Raji (cell line): ENCODE data around the gene BCR.

ENCODE experiments used
- POLR2A ChIP-seq: IDR thresholded peaks from 2 replicates; pipeline ENCODE4 v1.6.1; 2011; ENCODE audit warnings: low read depth, low read length, control low read depth; ENCODE audit not compliant: insufficient read depth

BCR gene

GRCh38 chr22:23158516-23159290, 21.6 kb upstream of the BCR start:
- TF ChIP-seq POLR2A = no peak

GRCh38 chr22:23159291-23159630, 21.0 kb upstream of the BCR start:
- TF ChIP-seq POLR2A = no peak

GRCh38 chr22:23161029-23161428, 19.3 kb upstream of the BCR start:
- no peak for TF ChIP-seq POLR2A

- TF ChIP-seq POLR2A = no peak
These were observed 18.7 kb upstream of the BCR start for GRCh38 chr22:23161574-23161973.

GRCh38 chr22:23163665-23164064, 16.6 kb upstream of the BCR start:
- no peak for TF ChIP-seq POLR2A

- TF ChIP-seq POLR2A = no peak
These were observed 16.2 kb upstream of the BCR start for GRCh38 chr22:23164091-23164490.

- no peak for TF ChIP-seq POLR2A
These were observed 14.1 kb upstream of the BCR start for GRCh38 chr22:23166042-23166831.

GRCh38 chr22:23166841-23167616, 13.3 kb upstream of the BCR start:
- TF ChIP-seq POLR2A = no peak

GRCh38 chr22:23168391-23169042, 11.8 kb upstream of the BCR start:
- TF ChIP-seq POLR2A = no peak

GRCh38 chr22:23169043-23169406, 11.3 kb upstream of the BCR start:
- TF ChIP-seq POLR2A = no peak

- TF ChIP-seq POLR2A = no peak
These were observed 4.3 kb upstream of the BCR start for GRCh38 chr22:23175817-23176644.

GRCh38 chr22:23176645-23177027, 3.7 kb upstream of the BCR start:
- no peak for TF ChIP-seq POLR2A

GRCh38 chr22:23177197-23177596, 3.1 kb upstream of the BCR start:
- no peak for TF ChIP-seq POLR2A

- no peak for TF ChIP-seq POLR2A
These were observed 1.6 kb upstream of the BCR start for GRCh38 chr22:23178512-23179254.
